Gastroesophageal sphincter (tissue), 4 donors: ENCODE measurements around the gene PPP1R14C. TPM values are rescaled to one million over a fixed set of nuclear protein-coding genes. Genes with fewer than 3 reads are reported as not detected.

Experiments
- ATAC-seq: fragments of 150-250 bp; one replicate; pipeline ENCODE4 v1.9.1; 2016; ENCODE audit warnings: mild to moderate bottlenecking, moderate library complexity
- H3K27ac ChIP-seq, 4 donors: fragments of 200-600 bp; sonication (generic) in 3 of 4; 1 replicate in 3 of 4; 2 replicates in 1 of 4; pipeline ENCODE4 v1.5.1; 2016 to 2019
- H3K27me3 ChIP-seq: fragments of 200-600 bp; sonication (generic); one replicate; pipeline ENCODE4 v1.5.1; 2019
- H3K36me3 ChIP-seq, 2 donors: fragments of 200-600 bp; sonication (generic); one replicate each; pipeline ENCODE4 v1.5.1; 2019; ENCODE audit warnings: control low read depth in 1 of 2
- H3K4me1 ChIP-seq, 3 donors: fragments of 200-600 bp; sonication (generic); 1 replicate in 2 of 3; 2 replicates in 1 of 3; pipeline ENCODE4 v1.5.1; 2016 to 2019; ENCODE audit warnings: control low read depth in 2 of 3
- H3K4me3 ChIP-seq, 2 donors: fragments of 200-600 bp; sonication (generic); one replicate each; pipeline ENCODE4 v1.5.1; 2019; ENCODE audit warnings: mild to moderate bottlenecking in 1 of 2, moderate library complexity in 1 of 2
- H3K9me3 ChIP-seq, 3 donors: fragments of 200-600 bp; sonication (generic); one replicate each; pipeline ENCODE4 v1.5.1; 2017 to 2019; ENCODE audit warnings: control low read depth in 2 of 3
- CTCF ChIP-seq, 4 experiments: fragments of 200-600 bp in 2 of 4; fragments of 450-650 bp in 2 of 4; sonication (generic) in 1 of 4; IDR thresholded peaks; one replicate each; pipeline ENCODE4 v1.5.1; 2017 to 2019; ENCODE audit warnings: antibody characterized with exemption in 4 of 4, mild to moderate bottlenecking in 2 of 4, moderate library complexity in 2 of 4
- EP300 ChIP-seq: sonication (generic); formaldehyde crosslinking; IDR thresholded peaks from one replicate; pipeline ENCODE4 v1.6.1; 2017; ENCODE audit warnings: antibody characterized with exemption, mild to moderate bottlenecking
- POLR2A ChIP-seq, 2 donors: fragments of 450-650 bp; IDR thresholded peaks; one replicate each; pipeline ENCODE4 v1.6.1; 2017; ENCODE audit warnings: antibody characterized with exemption in 2 of 2, mild to moderate bottlenecking in 2 of 2, moderate library complexity in 1 of 2
- POLR2AphosphoS5 ChIP-seq: sonication (generic); formaldehyde crosslinking; IDR thresholded peaks from one replicate; pipeline ENCODE4 v1.6.1; 2017; ENCODE audit warnings: antibody characterized with exemption
- WGBS, 2 donors: methylation state at CpG; one replicate each; pipeline ENCODE4 v1.1.5; 2018; ENCODE audit warnings: low coverage in 1 of 2; 5-methylcytosine and 5-hydroxymethylcytosine counted together
- total RNA-seq, 4 donors: library from RNA; depleted of rRNA; stranded (reverse); fragments of >200 nt; gene quantifications; one replicate each; pipeline ENCODE4 v1.1.0, GENCODE V29; 2016

Gene PPP1R14C
- total RNA-seq, 4 donors from 2014 or later: 0.12 to 1.5 TPM; not detected in 2

GRCh38 chr6:150272976-150273315 lies 130.1 kb downstream of the PPP1R14C start:
- no peaks in the 10 kb centered on the region for H3K27me3 ChIP-seq
- ATAC-seq: no peak
- H3K9me3 ChIP-seq: no peaks in the 10 kb centered on the region
- WGBS, 2 donors: 92 to 97% methylated on average over 2 of the region's 2 CpGs
- H3K4me1 ChIP-seq: peaks cover 0 to 17% (median 2%) of the 10 kb centered on the region in 3 donors
- no peak overlapping the region for H3K27ac ChIP-seq
- H3K4me3 ChIP-seq: no peak overlapping the region
- no peaks in the 10 kb centered on the region for H3K36me3 ChIP-seq
- TF ChIP-seq EP300 (no peak), POLR2A (IDR thresholded peaks at IDR 0.05) (no peak), CTCF (IDR thresholded peaks at IDR 0.05) (no peak), POLR2AphosphoS5 (no peak)

GRCh38 chr6:150273457-150274309 lies 130.8 kb downstream of the PPP1R14C start:
- no peaks in the 10 kb centered on the region for H3K27me3 ChIP-seq
- 85 to 100% methylated on average over 5 to 14 of the region's 15 CpGs for WGBS, 2 donors
- H3K4me3 ChIP-seq: no peak overlapping the region
- no peaks in the 10 kb centered on the region for H3K36me3 ChIP-seq
- H3K9me3 ChIP-seq: no peaks in the 10 kb centered on the region
- H3K27ac ChIP-seq: no peak overlapping the region
- ATAC-seq: no peak
- TF ChIP-seq POLR2A (IDR thresholded peaks at IDR 0.05) (no peak), POLR2AphosphoS5 (no peak), CTCF (IDR thresholded peaks at IDR 0.05) (no peak), EP300 (no peak)
- H3K4me1 ChIP-seq: peaks cover 0 to 17% (median 2%) of the 10 kb centered on the region in 3 donors

GRCh38 chr6:150275489-150275888 lies 132.6 kb downstream of the PPP1R14C start:
- 92 to 100% methylated on average over 1 to 2 of the region's 6 CpGs for WGBS, 2 donors
- ATAC-seq: no peak

GRCh38 chr6:150276168-150276936 lies 133.5 kb downstream of the PPP1R14C start:
- TF ChIP-seq CTCF (IDR thresholded peaks at IDR 0.05) (no peak), POLR2A (IDR thresholded peaks at IDR 0.05) (no peak), EP300 (no peak), POLR2AphosphoS5 (no peak)
- H3K27me3 ChIP-seq: peaks cover 5% of the 10 kb centered on the region
- no peak overlapping the region for H3K4me3 ChIP-seq
- no peak for ATAC-seq
- no peak overlapping the region for H3K27ac ChIP-seq
- no peaks in the 10 kb centered on the region for H3K36me3 ChIP-seq
- WGBS, 2 donors: 28 to 53% methylated on average over 6 to 8 of the region's 8 CpGs
- no peaks in the 10 kb centered on the region for H3K9me3 ChIP-seq
- H3K4me1 ChIP-seq: peaks cover 0 to 17% (median 2%) of the 10 kb centered on the region in 3 donors

More at GRCh38 chr6:150275489-150275888, 132.6 kb downstream of the PPP1R14C start:
- no peak for TF ChIP-seq POLR2A (IDR thresholded peaks at IDR 0.05)
- no peak for TF ChIP-seq EP300
- no peak for TF ChIP-seq CTCF (IDR thresholded peaks at IDR 0.05)
- TF ChIP-seq POLR2AphosphoS5: no peak
- H3K27ac ChIP-seq: no peak overlapping the region
- peaks cover 0 to 17% (median 2%) of the 10 kb centered on the region in 3 donors for H3K4me1 ChIP-seq
- H3K27me3 ChIP-seq: peaks cover 5% of the 10 kb centered on the region
- H3K36me3 ChIP-seq: no peaks in the 10 kb centered on the region
- no peak overlapping the region for H3K4me3 ChIP-seq
- H3K9me3 ChIP-seq: no peaks in the 10 kb centered on the region
